DND-41 (cell line): ENCODE data around the gene CFD.

Source experiments
- CTCF ChIP-seq: IDR thresholded peaks from 2 replicates; pipeline ENCODE4 v1.5.1; 2012; ENCODE audit warnings: borderline replicate concordance, low read length, moderate library complexity, mild to moderate bottlenecking; ENCODE audit not compliant: poor library complexity, severe bottlenecking; ENCODE audit errors: extremely low read depth
- EZH2 ChIP-seq: IDR thresholded peaks from 3 replicates; pipeline ENCODE4 v1.6.1; 2012; ENCODE audit warnings: borderline replicate concordance, low read depth, mild to moderate bottlenecking, moderate library complexity, low read length, inconsistent platforms; ENCODE audit not compliant: severe bottlenecking

DNA sequence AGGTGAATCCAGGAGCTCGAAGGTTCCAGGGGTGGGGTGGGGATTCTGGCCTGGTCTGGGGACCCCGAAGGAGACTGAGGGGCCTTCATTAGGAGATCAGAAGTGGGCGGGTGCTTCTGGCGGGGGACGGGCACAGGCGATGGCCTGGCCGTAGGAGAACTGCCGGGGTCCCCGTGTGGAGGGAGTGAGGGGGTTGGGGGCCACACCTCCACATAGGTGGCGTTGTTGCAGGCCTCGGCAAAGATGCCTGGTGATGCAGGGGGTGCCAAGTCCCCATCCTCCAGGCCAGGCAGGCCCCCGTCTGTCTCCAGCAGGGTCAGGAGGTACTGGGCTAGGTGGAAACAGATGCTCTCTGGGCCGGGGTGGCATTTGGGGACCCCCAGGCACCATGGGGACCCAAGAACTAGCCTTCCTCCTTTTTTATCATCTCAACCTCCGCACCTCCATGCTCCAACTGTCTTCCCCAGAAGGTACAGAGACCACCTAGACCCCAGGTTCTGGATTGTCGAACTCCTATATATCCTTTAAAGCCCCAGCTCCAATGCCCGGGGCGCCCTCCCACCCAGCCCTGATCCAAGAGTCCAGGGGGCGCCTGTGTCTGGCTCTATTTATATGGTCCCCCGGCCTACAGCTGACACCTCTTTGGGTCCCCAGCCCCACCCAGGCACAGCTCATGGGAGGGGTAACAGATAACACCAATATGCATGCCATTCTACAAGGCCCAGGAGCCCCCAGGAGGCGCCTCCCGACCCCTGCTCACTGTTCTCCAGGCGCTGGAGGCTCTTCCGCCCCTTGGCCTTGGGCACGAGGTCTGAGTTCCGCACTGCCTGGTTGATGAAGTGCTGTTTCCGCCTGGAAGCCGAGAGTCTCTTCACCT, 42.0 kb downstream of the CFD start:
- TF ChIP-seq CTCF (no peak), EZH2 (no peak)
